Ishikawa (cell line): Measurements from ENCODE around the gene KPNA4.

Source experiments
- CEBPB ChIP-seq: IDR thresholded peaks from 2 replicates; pipeline ENCODE4 v1.6.1; 2012
- CREB1 ChIP-seq: IDR thresholded peaks from 2 replicates; pipeline ENCODE4 v1.6.1; 2012; ENCODE audit warnings: low read depth
- EGR1 ChIP-seq: IDR thresholded peaks from 2 replicates; pipeline ENCODE4 v1.6.1; 2012
- EP300 ChIP-seq: IDR thresholded peaks from 2 replicates; pipeline ENCODE4 v1.6.1; 2012; ENCODE audit warnings: borderline replicate concordance
- FOXM1 ChIP-seq: IDR thresholded peaks from 2 replicates; pipeline ENCODE4 v1.6.1; 2012; ENCODE audit warnings: low read depth, borderline replicate concordance
- NFIC ChIP-seq: IDR thresholded peaks from 2 replicates; pipeline ENCODE4 v1.6.1; 2012
- RAD21 ChIP-seq: IDR thresholded peaks from 2 replicates; pipeline ENCODE4 v1.6.1; 2012; ENCODE audit warnings: low read depth
- TAF1 ChIP-seq: IDR thresholded peaks from 2 replicates; pipeline ENCODE4 v1.6.1; 2012; ENCODE audit warnings: low read depth, mild to moderate bottlenecking
- TCF12 ChIP-seq: IDR thresholded peaks from 2 replicates; pipeline ENCODE4 v1.6.1; 2012; ENCODE audit warnings: low read depth
- TEAD4 ChIP-seq: IDR thresholded peaks from 2 replicates; pipeline ENCODE4 v1.6.1; 2012
- YY1 ChIP-seq: IDR thresholded peaks from 2 replicates; pipeline ENCODE4 v1.6.1; 2012; ENCODE audit warnings: low read depth
- ZBTB7A ChIP-seq: IDR thresholded peaks from 2 replicates; pipeline ENCODE4 v1.6.1; 2012; ENCODE audit warnings: low read depth
- TF ChIP-seq, protein P1 (sequence below): IDR thresholded peaks from 2 replicates; pipeline ENCODE4 v1.6.1; 2012; ENCODE audit warnings: low read depth, mild to moderate bottlenecking
- TF ChIP-seq, protein P2 (sequence below): IDR thresholded peaks from 2 replicates; pipeline ENCODE4 v1.6.1; 2012
- TF ChIP-seq, protein P3 (sequence below): IDR thresholded peaks from 2 replicates; pipeline ENCODE4 v1.6.1; 2012

KPNA4 gene

DNA sequence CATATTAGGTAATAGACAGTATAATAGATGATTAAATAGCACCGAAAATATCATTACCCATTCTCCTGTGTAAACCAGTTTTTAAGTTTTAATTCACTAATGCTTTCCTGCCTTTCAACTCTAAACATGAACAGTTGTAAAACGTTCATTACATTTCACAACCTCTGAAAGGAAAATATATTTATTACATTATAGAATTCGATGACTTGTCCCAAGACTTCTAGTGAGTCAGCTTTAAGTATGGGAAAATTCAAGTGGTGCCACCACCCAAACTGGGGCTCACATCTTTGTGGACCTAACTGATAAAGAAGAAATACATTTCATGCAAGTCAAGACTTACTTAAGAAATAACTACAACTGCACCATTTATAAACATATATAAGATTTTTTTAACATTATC lies 117.8 kb downstream of the KPNA4 start:
- no peak for TF ChIP-seq EP300
- no peak for TF ChIP-seq CREB1
- no peak for TF ChIP-seq TAF1
- no peak for TF ChIP-seq NFIC
- TF ChIP-seq, protein P1, sequence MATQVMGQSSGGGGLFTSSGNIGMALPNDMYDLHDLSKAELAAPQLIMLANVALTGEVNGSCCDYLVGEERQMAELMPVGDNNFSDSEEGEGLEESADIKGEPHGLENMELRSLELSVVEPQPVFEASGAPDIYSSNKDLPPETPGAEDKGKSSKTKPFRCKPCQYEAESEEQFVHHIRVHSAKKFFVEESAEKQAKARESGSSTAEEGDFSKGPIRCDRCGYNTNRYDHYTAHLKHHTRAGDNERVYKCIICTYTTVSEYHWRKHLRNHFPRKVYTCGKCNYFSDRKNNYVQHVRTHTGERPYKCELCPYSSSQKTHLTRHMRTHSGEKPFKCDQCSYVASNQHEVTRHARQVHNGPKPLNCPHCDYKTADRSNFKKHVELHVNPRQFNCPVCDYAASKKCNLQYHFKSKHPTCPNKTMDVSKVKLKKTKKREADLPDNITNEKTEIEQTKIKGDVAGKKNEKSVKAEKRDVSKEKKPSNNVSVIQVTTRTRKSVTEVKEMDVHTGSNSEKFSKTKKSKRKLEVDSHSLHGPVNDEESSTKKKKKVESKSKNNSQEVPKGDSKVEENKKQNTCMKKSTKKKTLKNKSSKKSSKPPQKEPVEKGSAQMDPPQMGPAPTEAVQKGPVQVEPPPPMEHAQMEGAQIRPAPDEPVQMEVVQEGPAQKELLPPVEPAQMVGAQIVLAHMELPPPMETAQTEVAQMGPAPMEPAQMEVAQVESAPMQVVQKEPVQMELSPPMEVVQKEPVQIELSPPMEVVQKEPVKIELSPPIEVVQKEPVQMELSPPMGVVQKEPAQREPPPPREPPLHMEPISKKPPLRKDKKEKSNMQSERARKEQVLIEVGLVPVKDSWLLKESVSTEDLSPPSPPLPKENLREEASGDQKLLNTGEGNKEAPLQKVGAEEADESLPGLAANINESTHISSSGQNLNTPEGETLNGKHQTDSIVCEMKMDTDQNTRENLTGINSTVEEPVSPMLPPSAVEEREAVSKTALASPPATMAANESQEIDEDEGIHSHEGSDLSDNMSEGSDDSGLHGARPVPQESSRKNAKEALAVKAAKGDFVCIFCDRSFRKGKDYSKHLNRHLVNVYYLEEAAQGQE: no peak
- no peak for TF ChIP-seq TEAD4
- no peak for TF ChIP-seq ZBTB7A
- TF ChIP-seq TCF12: no peak
- no peak for TF ChIP-seq RAD21
- TF ChIP-seq, protein P2, sequence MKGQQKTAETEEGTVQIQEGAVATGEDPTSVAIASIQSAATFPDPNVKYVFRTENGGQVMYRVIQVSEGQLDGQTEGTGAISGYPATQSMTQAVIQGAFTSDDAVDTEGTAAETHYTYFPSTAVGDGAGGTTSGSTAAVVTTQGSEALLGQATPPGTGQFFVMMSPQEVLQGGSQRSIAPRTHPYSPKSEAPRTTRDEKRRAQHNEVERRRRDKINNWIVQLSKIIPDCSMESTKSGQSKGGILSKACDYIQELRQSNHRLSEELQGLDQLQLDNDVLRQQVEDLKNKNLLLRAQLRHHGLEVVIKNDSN: no peak
- TF ChIP-seq FOXM1: no peak
- TF ChIP-seq, protein P3, sequence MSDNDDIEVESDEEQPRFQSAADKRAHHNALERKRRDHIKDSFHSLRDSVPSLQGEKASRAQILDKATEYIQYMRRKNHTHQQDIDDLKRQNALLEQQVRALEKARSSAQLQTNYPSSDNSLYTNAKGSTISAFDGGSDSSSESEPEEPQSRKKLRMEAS: no peak

GRCh38 chr3:160446522-160447056 lies 118.8 kb downstream of the KPNA4 start:
- TF ChIP-seq RAD21 (no peak), EGR1 (no peak), ZBTB7A (no peak), TCF12 (no peak), NFIC (no peak), CEBPB (no peak), CREB1 (no peak), YY1 (no peak)
- TF ChIP-seq, protein P2: no peak

- TF ChIP-seq YY1 (no peak), EP300 (no peak), EGR1 (no peak), TCF12 (no peak), CREB1 (no peak), CEBPB (no peak), FOXM1 (no peak), ZBTB7A (no peak), NFIC (no peak), TAF1 (no peak), RAD21 (no peak), TEAD4 (no peak)
- TF ChIP-seq, protein P2: no peak
- TF ChIP-seq, protein P1: no peak
- TF ChIP-seq, protein P3: no peak
These were observed 119.5 kb downstream of the KPNA4 start for GRCh38 chr3:160445854-160446253.
